CD4-positive, alpha-beta T cell treated with Interleukin-17A for 4 hours (primary cell): ENCODE data around the gene WDR45B.

ENCODE experiments used
- DNase-seq: peaks from one replicate; pipeline ENCODE4 v3.0.0-alpha.2; 2020; ENCODE audit warnings: mixed read lengths

The WDR45B gene

DNA sequence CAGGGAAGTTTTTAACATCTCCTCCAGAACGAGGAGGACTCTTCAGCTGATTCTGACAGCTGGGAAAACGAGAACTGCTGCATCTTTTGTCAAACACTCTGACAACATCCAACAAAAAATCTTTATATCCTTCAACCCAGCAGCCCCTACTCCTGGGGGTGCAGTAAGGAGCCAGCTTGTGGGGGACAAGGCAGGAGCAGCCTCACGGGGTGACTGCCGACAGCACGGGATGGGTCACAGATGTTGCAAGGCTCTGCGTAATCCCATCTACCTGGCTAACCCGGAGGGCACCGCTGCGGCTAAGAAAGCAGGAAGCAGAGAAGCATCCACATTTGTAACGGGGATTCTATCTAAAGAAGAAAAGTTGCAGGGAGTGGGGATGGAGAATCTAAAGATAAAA is 28.6 kb downstream of the WDR45B start:
- DNase-seq = no peak

DNA sequence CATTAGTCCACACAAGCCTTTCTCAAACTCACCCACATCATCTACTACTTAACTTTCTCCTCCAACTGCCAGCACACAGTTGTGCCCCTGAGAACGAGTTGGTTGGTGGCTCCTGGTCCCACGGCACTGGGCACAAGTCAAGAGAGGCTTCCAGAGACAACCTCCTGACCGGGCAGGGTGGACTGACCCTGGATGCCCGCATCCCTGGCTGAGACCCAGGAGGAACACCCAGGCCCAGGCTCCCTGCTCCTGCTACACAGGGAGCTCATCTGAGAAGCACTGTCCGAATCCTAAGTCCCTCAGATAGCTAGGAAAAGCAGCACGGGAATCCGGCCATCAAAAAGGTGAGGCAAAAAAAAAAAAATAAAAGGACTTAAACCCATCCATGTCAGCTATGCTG is 29.0 kb downstream of the WDR45B start:
- DNase-seq = no peak

DNA sequence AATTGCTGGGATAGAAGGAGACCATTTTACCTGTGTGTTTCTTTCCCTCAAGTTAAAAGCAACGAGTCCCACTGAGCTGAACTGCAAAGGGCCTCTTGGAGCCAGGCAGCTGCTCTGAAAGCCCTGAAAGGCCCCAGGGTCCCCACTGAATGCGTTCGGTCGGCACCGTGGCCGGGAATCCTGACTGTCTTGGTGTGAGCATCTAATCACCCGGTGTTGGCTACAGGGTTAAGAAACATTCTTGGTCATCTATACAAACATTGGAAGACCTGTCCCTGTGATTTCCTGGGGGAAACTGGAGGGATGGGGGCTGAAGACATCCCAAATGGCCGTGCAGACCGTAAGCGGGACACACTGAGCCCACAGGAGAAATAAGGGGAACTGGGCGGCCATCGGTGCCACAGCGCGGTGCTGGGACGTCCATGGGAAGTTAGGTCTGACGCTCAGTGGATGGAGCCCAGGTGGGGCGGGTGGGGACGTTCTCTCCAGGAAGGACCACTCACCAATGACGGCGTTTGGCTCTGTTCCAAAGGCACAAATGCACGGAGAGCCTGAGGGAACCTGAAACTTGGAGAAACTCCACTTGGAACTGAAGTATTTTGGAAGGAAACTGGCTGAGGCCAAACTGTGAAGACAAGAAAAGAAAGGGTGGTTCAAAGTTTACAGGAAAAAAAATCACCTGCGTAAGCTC is 32.1 kb downstream of the WDR45B start:
- DNase-seq = no peak

DNA sequence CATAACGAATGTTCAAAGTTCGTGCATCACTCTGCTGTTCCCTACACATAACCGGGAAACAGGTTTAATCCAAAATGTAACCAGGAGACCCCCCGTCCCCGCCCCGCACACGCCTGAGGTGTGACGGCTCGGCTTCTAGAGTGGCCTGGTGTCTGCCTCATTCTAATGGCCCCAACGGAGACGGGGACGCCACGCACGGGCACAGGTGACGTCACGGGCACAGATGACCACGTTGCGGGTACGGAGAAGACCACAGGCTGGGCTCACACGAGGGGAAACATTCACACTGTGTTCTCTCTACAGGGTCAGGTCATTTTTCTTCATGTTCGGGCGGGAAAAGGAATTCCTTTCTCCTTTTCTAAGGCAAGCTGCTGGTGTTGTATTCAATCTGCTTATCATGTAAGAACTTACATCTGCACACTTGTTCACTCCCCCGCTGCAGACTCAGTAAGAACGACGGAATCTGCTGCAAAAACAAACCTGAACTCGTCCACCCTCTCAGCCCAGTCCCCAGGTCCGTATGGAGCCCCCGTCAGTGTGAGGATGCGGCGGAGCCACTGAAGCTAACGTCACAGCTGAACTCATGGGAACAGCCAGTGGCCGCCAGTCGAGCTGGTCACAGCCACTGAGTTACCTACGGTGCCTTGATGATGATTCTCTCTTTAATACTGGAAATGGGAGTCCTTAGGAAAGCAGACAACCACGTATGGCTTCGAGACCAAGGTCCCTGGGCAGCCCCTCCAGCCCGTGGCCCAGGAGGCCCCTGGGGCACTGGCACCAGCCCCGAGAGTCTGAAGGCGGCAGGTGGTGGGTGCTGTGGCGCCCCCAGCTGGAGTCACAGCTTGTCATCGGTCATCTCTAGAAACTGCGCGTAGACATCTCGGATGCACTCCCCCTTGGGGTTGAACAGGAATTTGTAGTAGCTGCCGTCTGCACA is 32.9 kb downstream of the WDR45B start:
- no peak for DNase-seq

DNA sequence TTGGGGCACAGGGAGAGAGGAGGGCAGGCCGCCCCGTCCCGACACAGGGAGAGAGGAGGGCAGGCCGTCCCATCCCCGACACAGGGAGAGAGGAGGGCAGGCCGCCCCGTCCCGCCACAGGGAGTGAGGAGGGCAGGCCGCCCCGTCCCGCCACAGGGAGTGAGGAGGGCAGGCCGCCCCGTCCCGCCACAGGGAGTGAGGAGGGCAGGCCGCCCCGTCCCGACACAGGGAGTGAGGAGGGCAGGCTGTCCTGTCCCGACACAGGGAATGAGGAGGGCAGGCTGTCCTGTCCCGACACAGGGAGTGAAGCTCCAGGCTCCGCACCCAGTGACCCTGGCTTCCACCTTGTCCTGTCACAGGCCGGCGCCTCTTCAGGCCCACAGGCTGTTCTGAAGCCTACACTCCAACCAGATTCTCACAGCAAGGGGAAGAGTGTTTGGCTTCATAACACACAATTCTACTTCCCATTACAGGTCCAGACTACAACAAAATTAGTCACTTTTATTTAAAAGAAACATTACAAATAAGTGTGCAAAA is 34.1 kb downstream of the WDR45B start:
- DNase-seq = no peak

DNA sequence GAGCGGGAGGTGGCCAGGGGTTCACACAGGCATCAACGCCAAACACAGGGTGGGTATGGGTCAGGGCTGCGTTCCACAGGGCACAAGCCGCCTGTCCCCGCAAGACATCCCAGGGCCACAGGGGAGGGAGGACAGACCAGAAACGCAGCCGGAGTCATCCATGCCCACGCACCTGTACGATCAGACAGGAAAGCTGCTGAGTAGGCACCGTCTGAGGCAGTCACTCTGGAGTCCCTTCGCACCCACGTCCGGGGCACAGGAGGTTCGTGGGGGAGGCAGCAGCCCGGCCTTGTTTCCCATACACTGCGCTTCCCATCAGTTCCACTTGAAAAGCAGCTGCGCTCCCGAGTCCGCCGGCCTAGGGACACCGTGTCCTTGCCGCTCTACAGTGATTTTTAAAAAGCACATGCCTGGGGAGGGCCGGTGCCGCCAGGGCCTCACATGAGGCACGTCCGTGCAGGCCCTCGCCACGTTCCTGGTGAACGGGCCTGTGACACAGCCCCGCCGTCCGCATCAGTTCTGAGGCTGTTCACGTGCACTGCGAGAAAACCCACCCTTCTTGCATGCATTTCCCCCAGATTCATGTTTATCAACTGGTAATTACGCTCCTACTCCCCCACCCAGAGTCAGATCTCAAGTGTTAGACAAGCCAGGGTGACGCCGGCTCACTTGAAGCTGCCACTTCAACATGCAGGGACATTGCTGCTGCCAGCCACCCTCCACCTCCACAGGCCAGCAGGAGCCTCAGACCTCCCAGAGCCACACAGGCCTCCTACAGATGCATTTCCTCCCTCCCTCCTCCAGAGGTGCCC is 34.8 kb downstream of the WDR45B start:
- no peak for DNase-seq

DNA sequence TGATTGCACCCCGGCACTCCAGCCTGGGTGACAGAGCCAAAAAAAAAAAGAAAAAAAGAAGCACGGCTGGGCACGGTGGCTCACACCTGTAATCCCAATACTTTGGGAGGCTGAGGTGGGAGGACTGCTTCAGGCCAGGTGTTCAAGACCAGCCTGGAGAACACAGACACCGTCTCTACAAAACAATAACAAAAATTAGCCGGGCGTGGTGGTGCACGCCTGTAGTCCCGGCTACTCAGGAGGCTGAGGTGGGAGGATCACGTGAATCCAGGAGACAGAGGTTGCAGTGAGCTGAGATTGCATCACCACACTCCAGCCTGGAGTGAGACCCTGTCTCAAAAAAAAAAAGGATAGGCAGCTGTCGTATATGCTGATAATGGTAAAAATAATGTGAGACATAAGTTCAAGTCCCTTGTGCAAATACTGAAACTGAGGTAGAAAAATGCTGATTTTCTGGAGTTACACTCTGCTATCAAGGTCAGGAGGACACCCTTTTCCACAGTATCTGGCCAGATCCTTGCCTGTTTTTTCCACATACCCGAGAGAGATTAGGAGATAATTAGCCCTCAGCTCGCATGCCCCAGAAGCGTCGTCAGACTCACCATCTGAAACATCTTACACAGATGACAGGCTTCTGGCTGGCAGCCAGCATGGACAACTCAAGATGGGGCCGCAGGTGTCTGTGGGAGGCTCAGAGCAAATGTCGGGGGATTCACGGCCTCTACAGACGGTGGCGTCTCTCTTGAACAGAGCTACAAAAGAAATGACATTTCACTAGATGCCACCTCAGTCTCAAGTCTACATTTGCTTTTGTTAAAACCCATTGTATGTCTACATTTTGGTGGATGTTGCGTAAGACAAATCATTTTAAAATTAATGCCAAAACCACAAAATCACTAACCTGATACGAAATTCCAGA is 36.8 kb downstream of the WDR45B start:
- no peak for DNase-seq

DNA sequence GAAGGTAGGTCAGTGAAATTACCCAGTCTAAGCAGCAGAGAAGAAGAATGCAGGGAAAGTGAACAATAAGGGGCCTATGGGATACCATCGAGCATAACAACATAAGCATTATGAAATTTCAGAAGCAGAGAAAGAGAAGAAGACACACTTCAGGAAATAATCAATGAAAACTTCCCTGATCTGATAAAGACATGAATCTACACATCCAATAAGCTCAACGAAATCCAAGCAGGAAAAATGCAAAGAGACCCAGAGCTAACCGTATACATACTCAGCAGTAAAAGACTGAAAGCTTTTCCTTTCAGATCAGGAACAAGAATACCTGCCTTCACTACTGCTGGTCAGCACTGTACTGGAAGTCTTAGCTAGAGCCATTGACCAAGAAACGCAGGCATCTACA is 38.6 kb downstream of the WDR45B start:
- no peak for DNase-seq

DNA sequence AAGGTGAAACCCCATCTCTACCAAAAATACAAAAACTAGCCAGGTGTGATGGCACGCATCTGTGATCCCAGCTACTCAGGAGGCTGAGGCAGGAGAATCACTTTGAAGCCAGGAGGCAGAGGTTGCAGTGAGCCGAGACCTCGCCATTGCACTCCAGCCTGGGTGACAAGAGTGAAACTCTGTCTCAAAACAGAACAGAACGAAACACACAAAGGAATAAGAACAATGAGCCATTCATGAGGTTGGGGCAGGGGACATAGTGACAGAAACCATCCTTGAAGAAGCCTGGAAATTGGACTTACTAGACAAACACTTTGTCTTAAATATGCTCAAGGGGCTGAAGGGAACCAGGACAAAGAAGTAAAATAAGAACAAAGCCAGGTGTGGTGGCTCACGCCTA is 39.4 kb downstream of the WDR45B start:
- DNase-seq = no peak

DNA sequence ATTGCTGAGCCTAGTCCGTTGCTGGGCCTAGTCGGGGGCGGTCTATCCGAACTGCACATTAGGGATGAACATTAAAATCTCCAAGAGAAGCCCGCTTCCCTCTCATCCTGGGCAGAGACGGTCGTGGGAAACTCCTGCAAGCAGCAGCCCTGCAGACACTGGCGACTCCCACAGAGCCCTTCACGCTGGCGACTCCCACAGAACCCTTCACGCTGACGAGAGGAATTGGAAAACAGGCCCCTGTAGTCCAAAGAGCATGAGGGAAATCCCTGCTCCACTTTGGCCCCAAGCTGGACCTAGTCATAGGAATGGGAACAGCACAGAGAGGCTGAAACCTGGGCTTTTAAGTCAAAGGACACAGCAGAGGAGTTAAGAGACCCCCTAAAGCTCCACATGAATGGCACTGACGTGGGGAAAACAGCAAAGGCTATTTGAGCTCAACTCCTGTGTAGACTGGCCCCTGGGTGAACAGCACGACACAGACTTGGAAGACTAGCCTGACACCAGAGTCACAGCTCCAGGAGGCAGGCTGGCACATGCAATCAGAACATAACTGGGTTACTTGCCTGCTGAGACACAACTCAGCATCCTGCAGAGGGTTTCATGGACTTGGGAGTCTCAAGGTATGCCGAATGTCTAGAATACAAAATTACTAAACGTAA is 42.2 kb downstream of the WDR45B start:
- no peak for DNase-seq

DNA sequence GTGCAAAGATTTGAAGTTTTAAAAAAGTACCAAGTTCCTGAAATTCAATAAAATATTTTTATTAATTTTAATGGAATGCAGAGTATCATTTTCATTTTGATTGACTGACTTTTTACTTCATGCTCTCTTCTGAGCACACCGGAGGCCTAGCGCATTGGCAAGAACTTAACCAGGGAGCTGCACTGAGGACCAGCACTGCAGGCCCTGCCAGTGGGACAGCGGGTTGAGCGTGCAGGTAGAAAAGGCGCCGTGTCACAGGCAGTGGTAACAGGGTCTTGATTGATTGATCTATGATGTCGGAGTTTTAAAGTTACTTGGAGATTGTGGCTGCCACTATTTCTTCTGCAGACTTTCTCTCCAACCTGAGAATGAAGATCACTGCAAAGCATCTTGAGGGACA is 43.7 kb downstream of the WDR45B start:
- DNase-seq = no peak

DNA sequence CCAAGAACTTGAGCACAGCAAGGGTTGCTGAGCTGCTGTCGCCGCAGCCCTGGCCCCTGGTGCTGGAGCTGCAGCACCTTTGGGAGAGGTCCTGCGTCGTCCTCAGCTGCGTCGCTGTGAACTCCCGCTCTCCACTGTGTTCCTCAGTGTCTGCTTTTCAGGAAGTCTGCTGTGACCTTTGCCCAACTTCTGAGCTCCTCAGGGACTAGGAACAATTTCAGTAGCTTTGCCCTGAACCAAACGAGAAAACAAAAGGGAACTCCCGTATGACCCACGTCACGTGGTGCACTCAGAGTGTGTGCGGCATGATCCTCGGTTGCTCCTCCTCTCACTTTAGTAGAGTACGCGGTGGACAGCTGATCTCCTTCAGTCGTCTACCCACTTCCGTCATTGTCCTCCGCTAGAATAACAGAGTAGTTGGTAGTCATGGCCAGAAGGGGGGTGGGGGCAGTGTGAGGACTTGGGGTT is 44.2 kb downstream of the WDR45B start:
- peak; percentile 25 for DNase-seq

DNA sequence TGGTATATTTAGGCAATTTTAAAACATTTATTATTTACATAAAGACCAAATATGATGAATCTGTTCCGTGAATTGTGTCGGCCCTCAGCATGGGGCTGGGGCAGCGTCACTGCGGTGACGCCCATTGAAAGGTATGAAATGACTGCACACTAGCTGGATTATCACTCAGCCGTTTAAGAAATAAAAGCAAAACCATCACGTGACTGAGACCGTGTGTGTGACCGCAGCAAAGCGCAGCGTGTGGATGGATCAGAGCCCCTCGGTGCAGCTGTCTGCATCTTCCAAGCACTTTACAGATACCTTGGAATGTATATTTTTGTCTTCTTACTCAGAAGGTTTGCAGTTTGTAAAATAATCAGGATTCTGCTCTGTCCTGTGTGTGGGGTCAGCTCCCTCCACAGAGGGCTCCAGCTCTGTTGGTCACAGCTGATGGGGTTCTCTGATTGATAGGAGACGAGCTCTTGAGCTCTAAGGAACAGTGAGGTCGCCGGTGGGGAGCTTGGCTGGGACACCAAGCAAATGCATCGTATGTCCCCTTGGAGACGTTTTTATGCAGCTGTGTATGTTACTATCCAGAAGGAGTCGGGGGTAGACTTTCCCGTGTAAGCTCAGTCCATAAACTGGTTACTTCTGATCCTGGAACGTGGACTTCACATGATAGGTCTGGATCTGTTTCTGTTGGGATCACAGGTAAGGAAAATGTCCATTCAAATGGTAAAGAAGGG is 45.1 kb downstream of the WDR45B start:
- DNase-seq = no peak

DNA sequence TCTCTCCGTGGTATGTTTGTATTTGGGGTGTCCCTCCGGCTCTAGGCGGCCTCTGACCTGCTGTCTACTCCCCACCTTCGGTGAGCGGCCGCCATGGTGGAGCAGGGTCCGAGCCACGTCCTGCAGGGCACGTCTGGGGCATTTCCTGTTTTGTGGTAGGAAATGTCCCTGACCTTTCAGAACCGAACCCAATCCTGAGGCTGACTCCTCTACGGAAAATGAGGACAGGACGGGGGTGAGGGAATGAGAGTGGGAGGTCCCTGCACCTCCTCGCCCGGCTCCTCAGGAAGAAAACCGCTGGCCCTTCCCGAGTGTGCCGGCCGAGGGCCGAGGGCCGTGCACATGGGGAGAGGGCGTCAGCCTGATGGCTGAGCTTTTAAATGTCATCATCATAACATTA is 45.8 kb downstream of the WDR45B start:
- DNase-seq = no peak

DNA sequence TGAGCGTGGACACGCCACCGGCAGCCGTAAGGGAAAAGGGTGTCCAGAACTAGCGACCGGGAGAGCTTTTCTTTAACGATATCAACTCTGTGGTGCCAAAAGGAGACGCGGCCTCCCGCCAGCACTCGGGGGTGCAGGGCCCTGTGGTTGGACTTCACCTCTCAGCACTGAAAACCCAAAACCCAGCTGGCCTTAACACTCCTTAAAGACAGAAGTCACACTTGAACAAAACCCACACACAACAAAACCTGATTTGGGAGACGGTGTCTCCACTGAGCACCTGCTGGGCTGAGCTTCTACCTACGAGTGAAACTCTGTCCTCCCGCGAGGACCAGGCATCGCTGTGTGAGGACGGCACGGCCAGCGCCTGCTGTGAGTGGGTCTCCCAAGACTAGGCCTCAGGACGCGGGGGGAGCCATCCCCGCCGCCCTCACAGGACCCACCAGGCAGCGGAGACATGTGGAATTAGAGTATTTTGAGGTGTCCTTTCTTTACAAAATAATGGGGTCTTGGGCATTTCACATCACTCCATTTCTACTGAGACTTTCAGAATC is 46.7 kb downstream of the WDR45B start:
- no peak for DNase-seq

DNA sequence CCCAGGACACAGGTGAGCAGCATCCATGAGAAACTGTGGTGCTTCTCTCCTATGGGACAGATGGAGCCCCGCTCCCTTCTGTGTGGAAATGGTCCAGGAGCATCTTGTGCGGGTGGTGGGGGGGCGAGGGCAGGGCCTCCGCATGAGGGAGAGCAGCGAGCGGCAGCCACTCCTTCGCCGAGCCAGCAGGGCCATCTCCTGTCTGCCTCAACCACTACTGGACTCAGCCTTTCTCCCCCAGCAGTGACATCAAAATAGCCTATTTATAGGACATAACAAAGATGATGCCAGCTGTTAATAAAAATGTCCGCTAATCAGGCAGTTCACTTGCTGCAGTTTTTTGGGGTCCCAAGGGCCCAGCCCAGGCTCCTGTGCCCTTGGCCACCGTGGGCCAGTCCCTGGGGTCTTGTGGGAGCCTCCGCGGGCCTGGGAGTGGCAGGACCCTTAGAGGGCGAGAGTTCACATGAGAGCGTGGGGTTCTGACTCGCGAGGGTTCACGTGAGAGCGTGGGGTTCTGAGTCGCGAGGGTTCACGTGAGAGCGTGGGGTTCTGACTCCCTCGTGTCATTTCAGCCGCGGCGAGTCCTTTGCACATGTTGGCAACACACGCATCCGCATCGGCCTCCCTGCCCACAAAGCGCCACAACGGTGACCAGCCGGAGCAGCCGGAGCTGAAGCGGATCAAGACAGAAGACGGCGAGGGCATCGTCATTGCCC is 47.4 kb downstream of the WDR45B start:
- no peak for DNase-seq

DNA sequence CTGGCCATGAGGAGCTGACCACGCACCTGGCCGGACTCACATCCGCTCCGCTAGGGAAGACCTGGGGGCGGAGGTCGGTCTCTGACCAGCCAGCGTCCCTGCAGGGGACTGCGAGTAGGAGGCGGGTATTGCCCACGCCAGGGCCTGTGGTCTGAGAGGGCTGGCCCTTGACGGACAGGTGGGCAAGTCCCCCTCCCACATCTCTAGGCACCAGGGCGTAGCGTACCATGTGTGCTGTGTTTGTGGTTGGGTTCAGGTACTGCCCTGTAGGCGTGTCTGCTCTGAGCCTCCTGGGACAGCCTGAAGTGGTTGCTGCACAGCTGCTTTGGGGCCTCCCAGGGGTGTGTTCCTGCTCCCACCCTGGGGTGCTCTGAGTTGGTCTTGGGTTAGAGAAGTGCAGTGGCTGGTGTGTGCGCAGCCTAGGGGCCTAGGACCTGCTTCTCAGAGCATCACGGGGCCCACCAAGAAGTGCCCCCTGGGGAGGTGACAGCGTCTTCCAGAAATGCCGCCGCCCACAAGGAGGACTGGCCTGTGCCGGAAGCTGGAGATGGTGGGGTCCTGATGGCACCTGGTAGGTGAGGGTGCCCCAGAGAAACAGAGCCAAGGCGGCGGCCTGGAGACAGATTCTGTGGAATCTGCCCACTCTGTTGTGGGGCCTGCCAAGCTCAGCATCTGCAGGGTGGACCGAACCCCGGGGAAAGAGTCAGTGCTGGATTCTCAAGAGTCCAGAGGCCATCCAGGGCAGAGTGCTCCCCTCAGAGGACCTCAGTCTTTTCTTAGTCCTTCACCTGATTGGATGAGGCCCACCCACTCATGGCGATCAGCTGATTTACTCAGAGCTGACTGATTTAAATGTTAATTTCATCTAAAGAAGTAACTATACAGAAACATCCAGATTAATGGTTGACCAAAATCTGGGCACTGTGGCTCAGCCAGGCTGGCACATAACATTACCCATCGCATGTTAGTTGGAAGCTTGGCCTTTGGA is 48.3 kb downstream of the WDR45B start:
- DNase-seq = no peak
